HepG2 (cell line): ENCODE results near the gene SEBOX. TPM values are rescaled to one million over a fixed set of nuclear protein-coding genes. Genes with fewer than 3 reads are reported as not detected.

Experiments
- ATAC-seq: fragments of 200-7000 bp; cut with Tn5 transposase; 3 replicates; pipeline ENCODE4 v1.9.1; 2020; ENCODE audit warnings: mild to moderate bottlenecking, moderate library complexity
- BruUV-seq: library from RNA; stranded (reverse); fragments of 400-500 nt; replicated peaks from 2 replicates; lab custom pipeline; 2021; lab: Mats Ljungman, UMichigan
- CTCF ChIA-PET: fragments of 300-600 bp; formaldehyde crosslinking; extraction: SDS; loops from one replicate; lab custom pipeline; 2021; ENCODE audit warnings: low total read pairs, inconsistent platforms, low intra/inter-chr PET ratio; lab: Yijun Ruan, JAX
- POLR2A ChIA-PET: fragments of 350-600 bp; sonication (Branson Sonifier 250); formaldehyde crosslinking; loops from one replicate; lab custom pipeline; 2020; ENCODE audit warnings: antibody characterized with exemption, inconsistent platforms; lab: Yijun Ruan, JAX
- DNase-seq: peaks from one replicate; pipeline ENCODE4 v3.0.0-alpha.2; 2015; ENCODE audit warnings: low spot score
- FAIRE-seq: peaks from 3 replicates; lab custom pipeline; 2011; peaks lifted over from hg19 to GRCh38; lab: Jason Lieb, UNC
- H2AFZ ChIP-seq: one replicate; pipeline ENCODE4 v1.6.1; 2011; ENCODE audit warnings: low read length, inconsistent platforms
- H3K27ac ChIP-seq: fragments of 300-600 bp; 3 replicates; pipeline ENCODE4 v1.8.0; 2011; ENCODE audit warnings: mixed run types, mild to moderate bottlenecking, mixed read lengths, low read length, inconsistent platforms; ENCODE audit not compliant: insufficient read depth; ENCODE audit errors: extremely low read length
- H3K27me3 ChIP-seq, 2 experiments: fragments of 200-600 bp in 1 of 2; 2 replicates in 1 of 2; 3 replicates in 1 of 2; pipeline versions ENCODE4 v1.6.0 to v1.8.0; 2011; ENCODE audit warnings: low read length in 2 of 2, mild to moderate bottlenecking in 2 of 2, moderate library complexity in 2 of 2, inconsistent platforms in 1 of 2; ENCODE audit not compliant: insufficient read depth in 2 of 2, control insufficient read depth in 1 of 2
- H3K36me3 ChIP-seq, 2 experiments: fragments of 200-600 bp in 1 of 2; replicated peaks in 1 of 2; 2 replicates in 1 of 2; 3 replicates in 1 of 2; pipeline versions ENCODE4 v1.5.1 to v1.8.0; 2011; ENCODE audit warnings: low read length in 2 of 2, inconsistent platforms in 1 of 2; ENCODE audit not compliant: insufficient read depth in 2 of 2, control insufficient read depth in 1 of 2
- H3K4me1 ChIP-seq: 2 replicates; pipeline ENCODE4 v1.5.1; 2012; ENCODE audit warnings: low read length, inconsistent platforms; ENCODE audit not compliant: insufficient read depth
- H3K4me2 ChIP-seq: 2 replicates; pipeline ENCODE4 v1.6.0; 2011; ENCODE audit warnings: low read depth, low read length, inconsistent platforms
- H3K4me3 ChIP-seq, 3 experiments: fragments of 200-600 bp in 1 of 3; sonication (generic), shearing (Covaris generic) in 1 of 3; replicated peaks in 1 of 3; 2 replicates each; pipeline ENCODE4 v1.5.1; 2011 to 2016; ENCODE audit warnings: low read length in 3 of 3, inconsistent platforms in 2 of 3, low read depth in 2 of 3, mild to moderate bottlenecking in 2 of 3, control low read depth in 1 of 3, mixed read lengths in 1 of 3; ENCODE audit not compliant: insufficient read depth in 1 of 3
- H3K79me2 ChIP-seq: one replicate; pipeline ENCODE4 v1.6.1; 2011; ENCODE audit warnings: low read length, inconsistent platforms; ENCODE audit not compliant: insufficient read depth
- H3K9ac ChIP-seq: 2 replicates; pipeline ENCODE4 v1.6.0; 2011; ENCODE audit warnings: mild to moderate bottlenecking, low read depth, low read length, inconsistent platforms; ENCODE audit not compliant: insufficient read depth
- H3K9me3 ChIP-seq: 2 replicates; pipeline ENCODE4 v1.5.1; 2012; ENCODE audit warnings: mild to moderate bottlenecking, low read length
- H4K20me1 ChIP-seq: 2 replicates; pipeline ENCODE4 v1.6.0; 2011; ENCODE audit warnings: inconsistent platforms, mild to moderate bottlenecking, low read length, moderate library complexity; ENCODE audit not compliant: insufficient read depth
- CEBPB ChIP-seq: IDR thresholded peaks from 2 replicates; pipeline ENCODE4 v1.6.1; 2011; ENCODE audit warnings: low read depth, low read length, improper control_type of control experiment, borderline replicate concordance
- CEBPG ChIP-seq: IDR thresholded peaks from 2 replicates; pipeline ENCODE4 v1.6.1; 2016
- GATAD2A ChIP-seq: IDR thresholded peaks from 2 replicates; pipeline ENCODE4 v1.6.1; 2016
- PRDM10 ChIP-seq: sonication (generic); formaldehyde crosslinking; IDR thresholded peaks from 2 replicates; pipeline ENCODE4 v1.4.0; 2020; ENCODE audit warnings: low read depth, missing genetic modification reagents
- ZXDC ChIP-seq: sonication (generic); formaldehyde crosslinking; IDR thresholded peaks from 2 replicates; pipeline ENCODE4 v1.5.0; 2020; ENCODE audit warnings: mild to moderate bottlenecking, missing genetic modification reagents
- WGBS: methylation state at CpG from one replicate; pipeline ENCODE4 v1.1.6; 2017; ENCODE audit warnings: low lambda C conversion rate; 5-methylcytosine and 5-hydroxymethylcytosine counted together
- in situ Hi-C: cut with HindIII; loops from 2 replicates; pipeline ENCODE4 v1.10.0; 2017; ENCODE audit warnings: low pct_unique_long_range_greater_than_20kb; ENCODE audit not compliant: extremely low pct_ligation_motif_present
- intact Hi-C: fragments of 100-400 bp; cut with micrococcal nuclease; formaldehyde crosslinking; loops from one replicate; pipeline ENCODE4 v1.10.0; 2022; ENCODE audit not compliant: unreplicated experiment
- polyA plus RNA-seq, 8 experiments: library from polyadenylated mRNA; depleted of rRNA in 3 of 8; stranded (reverse) in 7 of 8; unstranded in 1 of 8; fragments of >200 nt; fragmentation: Illumina TruSeq in 4 of 8; extraction: Trizol in 4 of 8; gene quantifications; 2 replicates each; pipeline versions ENCODE4 v1.2.1 to v1.2.3, GENCODE V29; 2011 to 2016; ENCODE audit warnings: low read depth in 4 of 8, missing spikeins in 1 of 8, mixed read lengths in 1 of 8; ENCODE audit not compliant: insufficient read depth in 1 of 8
- total RNA-seq, 5 experiments: library from RNA; depleted of rRNA; stranded (reverse); fragments of >200 nt; fragmentation: Illumina TruSeq; extraction: Trizol; gene quantifications; 2 replicates each; pipeline ENCODE4 v1.2.3, GENCODE V29; 2016; ENCODE audit warnings: low read depth in 1 of 5
- TF ChIP-seq, protein P1 (sequence below), 2 experiments: sonication (generic) in 1 of 2; formaldehyde crosslinking in 1 of 2; IDR thresholded peaks; 2 replicates each; pipeline versions ENCODE4 v1.4.0 to v1.6.1; 2016 to 2020; ENCODE audit warnings: borderline replicate concordance in 1 of 2, low read depth in 1 of 2, mild to moderate bottlenecking in 1 of 2, missing genetic modification reagents in 1 of 2

Gene SEBOX
- total and polyA plus RNA-seq, 2 of the 13 experiments (the other 11 are each of a cell fraction or from before 2014, with no cell fraction given): not detected

GRCh38 chr17:28324267-28324745 is 40.7 kb downstream of the SEBOX start:
- no TSS peak for BruUV-seq
- H3K27ac ChIP-seq: peak overlapping the region; percentile 7
- H3K4me3 ChIP-seq: no peak overlapping the region
- no peak overlapping the region for H3K9ac ChIP-seq
- no peaks in the 10 kb centered on the region for H3K27me3 ChIP-seq
- DNase-seq (no peak), ATAC-seq (no peak), FAIRE-seq (no peak)
- peaks cover 78% of the 10 kb centered on the region for H3K4me1 ChIP-seq
- intact Hi-C loops: no loop called here
- 69% methylated on average over 5 of the region's 5 CpGs for WGBS
- ChIA-PET POLR2A (no interaction called here), CTCF (no interaction called here)
- H2AFZ ChIP-seq: no peak overlapping the region
- 0 out of 2 replicates have a peak, but pooled peaks have one; percentile 14 for TF ChIP-seq GATAD2A (CRISPR knock-in tag)
- TF ChIP-seq PRDM10: no peak
- TF ChIP-seq CEBPB: peak; percentile 75
- TF ChIP-seq ZXDC: no peak
- TF ChIP-seq CEBPG (CRISPR knock-in tag): 0 out of 2 replicates have a peak, but pooled peaks have one; percentile 39
- TF ChIP-seq, protein P1, sequence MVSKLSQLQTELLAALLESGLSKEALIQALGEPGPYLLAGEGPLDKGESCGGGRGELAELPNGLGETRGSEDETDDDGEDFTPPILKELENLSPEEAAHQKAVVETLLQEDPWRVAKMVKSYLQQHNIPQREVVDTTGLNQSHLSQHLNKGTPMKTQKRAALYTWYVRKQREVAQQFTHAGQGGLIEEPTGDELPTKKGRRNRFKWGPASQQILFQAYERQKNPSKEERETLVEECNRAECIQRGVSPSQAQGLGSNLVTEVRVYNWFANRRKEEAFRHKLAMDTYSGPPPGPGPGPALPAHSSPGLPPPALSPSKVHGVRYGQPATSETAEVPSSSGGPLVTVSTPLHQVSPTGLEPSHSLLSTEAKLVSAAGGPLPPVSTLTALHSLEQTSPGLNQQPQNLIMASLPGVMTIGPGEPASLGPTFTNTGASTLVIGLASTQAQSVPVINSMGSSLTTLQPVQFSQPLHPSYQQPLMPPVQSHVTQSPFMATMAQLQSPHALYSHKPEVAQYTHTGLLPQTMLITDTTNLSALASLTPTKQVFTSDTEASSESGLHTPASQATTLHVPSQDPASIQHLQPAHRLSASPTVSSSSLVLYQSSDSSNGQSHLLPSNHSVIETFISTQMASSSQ (IDR thresholded peaks at IDR 0.05; ENCODE audit: low read depth): peak; percentile 41; the same call in 1 of the 2 replicates
- TF ChIP-seq, protein P1 (CRISPR knock-in tag; IDR thresholded peaks at IDR 0.05; ENCODE audit: borderline replicate concordance): no peak
- H3K36me3 ChIP-seq: peaks cover 9 to 39% of the 10 kb centered on the region in 2 experiments
- H3K4me2 ChIP-seq: peak overlapping the region; percentile 21
- H3K79me2 ChIP-seq: peaks cover 70% of the 10 kb centered on the region
- in situ Hi-C loops: loop anchor here (25.0 kb wide), 1 partner anchor 287 kb away; the partner anchor contains the start of gene NLK
- H4K20me1 ChIP-seq: peaks cover 5% of the 10 kb centered on the region; the same call in 1 of the 2 replicates
- no peaks in the 10 kb centered on the region for H3K9me3 ChIP-seq
